ENCODE measurements around the gene EVC. TPM values are rescaled to one million over a fixed set of nuclear protein-coding genes. Genes with fewer than 3 reads are reported as not detected.
A peak's percentile ranks its signal among the peaks of the same experiment; 100 is the strongest.

Gene EVC
- total and polyA plus RNA-seq, 2 of the 8 experiments (the other 6 are each of a cell fraction or from before 2014, with no cell fraction given): 2.6 to 9.8 TPM

GRCh38 chr4:5808081-5808741 is 97.2 kb downstream of the EVC start:
- no peak overlapping the region for H3K56ac ChIP-seq (replicated peaks; ENCODE audit: insufficient read length, low read depth, low read length)
- H3K36me3 ChIP-seq (ENCODE audit: control insufficient read depth in 2 of 4, insufficient read depth in 4 of 4, low read length in 3 of 4): peaks cover 2 to 23% (median 7%) of the 10 kb centered on the region in 4 experiments; a peak in 5 of 8 replicates
- no peak overlapping the region for H2BK12ac ChIP-seq (ENCODE audit: low read depth, low read length)
- H3K18ac ChIP-seq (ENCODE audit: extremely low read depth, low read length): no peak overlapping the region
- H2AK5ac ChIP-seq (ENCODE audit: low read depth, low read length): no peak overlapping the region
- H3K23me2 ChIP-seq (ENCODE audit: low read depth, low read length): no peaks in the 10 kb centered on the region
- no peak overlapping the region for H3K4me3 ChIP-seq (ENCODE audit: extremely low read depth in 1 of 4, insufficient read depth in 2 of 4, low read depth in 3 of 4, low read length in 4 of 4)
- CTCF ChIA-PET (ENCODE audit: partially characterized antibody): interaction anchor here (0.6 to 2.7 kb wide), 9 partner anchors 9 to 430 kb away, joined by 3 to 10 read pairs (median 3); no protein-coding TSS in a partner anchor
- DNase-seq (ENCODE audit: low read depth in 1 of 2, low spot score in 2 of 2) (no peak), FAIRE-seq (no peak)
- no peak overlapping the region for H3K27ac ChIP-seq (ENCODE audit: low read depth, low read length)
- H2BK5ac ChIP-seq (ENCODE audit: low read depth, low read length): no peak overlapping the region
- TF ChIP-seq CTCF (IDR thresholded peaks at IDR 0.05; ENCODE audit: control extremely low read depth in 1 of 3, insufficient read depth in 1 of 3, low read depth in 1 of 3, low read length in 3 of 3): peak in 1 of 3 experiments; percentile 4; a peak in 1 of 4 replicates
- TF ChIP-seq POU5F1 (IDR thresholded peaks at IDR 0.05; ENCODE audit: low read depth, low read length): no peak
- no peak overlapping the region for H4K91ac ChIP-seq (replicated peaks; ENCODE audit: insufficient read length, low read length)
- WGBS, 2 experiments (ENCODE audit: extremely low coverage in 1 of 2, insufficient coverage in 1 of 2, insufficient read length in 1 of 2, insufficient replicate concordance in 2 of 2, low coverage in 1 of 2, low lambda C conversion rate in 2 of 2, missing lambda C conversion rate in 1 of 2): 93% methylated on average over 8 of the region's 10 CpGs; no CpG with 5 or more reads in 1 of the 2 experiments
- no peak overlapping the region for H3K9ac ChIP-seq (replicated peaks in 1 of 4; ENCODE audit: extremely low read depth in 1 of 4, low read depth in 3 of 4, low read length in 3 of 4)
- H3K9me3 ChIP-seq (ENCODE audit: insufficient read depth in 2 of 2, low read depth in 1 of 2, low read length in 1 of 2): no peaks in the 10 kb centered on the region
- no peak overlapping the region for H4K8ac ChIP-seq (ENCODE audit: extremely low read depth, insufficient read depth, low read length)
- no peaks in the 10 kb centered on the region for H3K4me1 ChIP-seq (replicated peaks in 1 of 4; ENCODE audit: control insufficient read depth in 3 of 4, insufficient read depth in 4 of 4, low read length in 3 of 4)
- peaks cover 3% of the 10 kb centered on the region; the same call in 1 of the 2 replicates for H3K79me1 ChIP-seq (ENCODE audit: low read depth, low read length)
- no peak overlapping the region for H4K5ac ChIP-seq (ENCODE audit: insufficient read length, low read depth, low read length)
- H2BK20ac ChIP-seq (ENCODE audit: low read length): no peak overlapping the region
- H3K27me3 ChIP-seq (replicated peaks in 1 of 4; ENCODE audit: control insufficient read depth in 3 of 4, extremely low read depth in 1 of 4, insufficient read depth in 3 of 4, low read length in 3 of 4): no peaks in the 10 kb centered on the region
- H2BK15ac ChIP-seq (ENCODE audit: low read length): no peak overlapping the region
- POLR2A ChIA-PET (ENCODE audit: partially characterized antibody): no interaction called here
- H2BK120ac ChIP-seq (replicated peaks; ENCODE audit: low read depth, low read length): no peak overlapping the region
- H3K14ac ChIP-seq (ENCODE audit: insufficient read length): no peak overlapping the region
- no peak overlapping the region for H3K4me2 ChIP-seq (ENCODE audit: insufficient read depth in 1 of 2, low read depth in 2 of 2, low read length in 2 of 2)
- H4K20me1 ChIP-seq (replicated peaks in 1 of 2; ENCODE audit: control insufficient read depth in 1 of 2, insufficient read depth in 2 of 2, low read length in 2 of 2): peaks cover 0 to 10% of the 10 kb centered on the region in 2 experiments
- no peak overlapping the region for H2AFZ ChIP-seq (ENCODE audit: low read length)
- no peaks in the 10 kb centered on the region for H3K79me2 ChIP-seq (ENCODE audit: control insufficient read depth in 1 of 2, insufficient read depth in 2 of 2, low read length in 2 of 2)
- no peak overlapping the region for H3K4ac ChIP-seq (replicated peaks; ENCODE audit: insufficient read length, low read depth, low read length)
- no peak overlapping the region for H3K23ac ChIP-seq (ENCODE audit: insufficient read length)

All from H1 (cell line).